ENCODE results near the gene NSD1. TPM values are rescaled to one million over a fixed set of nuclear protein-coding genes. Genes with fewer than 3 reads are reported as not detected.

NSD1 gene
- total and polyA plus RNA-seq, 2 of the 4 experiments (the other 2 are of a cell fraction): 7.7 to 31.0 TPM

- Histone ChIP-seq H3K79me1 (ENCODE audit: low read depth in 1 of 2, low read length in 2 of 2) (peaks cover 21 to 29% of the 10 kb centered on the region in 2 experiments), H2BK5ac (ENCODE audit: low read depth, low read length, poor library complexity, severe bottlenecking) (peak overlapping the region; percentile 40), H3K9me1 (ENCODE audit: insufficient read depth, low read length) (peaks cover 19% of the 10 kb centered on the region), H3K4ac (ENCODE audit: low read depth, low read length) (peak overlapping the region; percentile 80), H3K4me1 (ENCODE audit: control insufficient read depth, insufficient read depth, low read length) (peaks cover 22% of the 10 kb centered on the region), H3K23ac (ENCODE audit: low read depth, low read length) (peak overlapping the region; percentile 91), H2BK20ac (ENCODE audit: low read depth, low read length) (0 out of 2 replicates have a peak overlapping the region, but pooled peaks have one; percentile 1), H4K20me1 (ENCODE audit: insufficient read depth, low read length) (peaks cover 4% of the 10 kb centered on the region; the same call in 1 of the 2 replicates), H3K14ac (replicated peaks; ENCODE audit: low read depth, low read length) (peak overlapping the region; percentile 88), H2AFZ (replicated peaks; ENCODE audit: low read length, poor library complexity) (peak overlapping the region; percentile 97), H3K27me3 (ENCODE audit: control insufficient read depth, insufficient read depth, low read length) (no peaks in the 10 kb centered on the region), H3K18ac (ENCODE audit: low read depth, low read length) (peak overlapping the region; percentile 3), H3K9ac (ENCODE audit: low read depth, low read length) (peak overlapping the region; percentile 93), H4K8ac (ENCODE audit: low read depth in 2 of 2, low read length in 2 of 2) (peak overlapping the region; percentile 82 to 96), H3K36me3 (ENCODE audit: control insufficient read depth, insufficient read depth, low read length) (peaks cover 20% of the 10 kb centered on the region), H4K91ac (ENCODE audit: insufficient read depth, low read depth, low read length) (peak overlapping the region; percentile 80), H3K27ac (ENCODE audit: insufficient read depth, low read length) (peak overlapping the region; percentile 74), H3K4me2 (ENCODE audit: low read depth, low read length) (peak overlapping the region; percentile 95), H2BK120ac (ENCODE audit: low read depth, low read length) (peak overlapping the region; percentile 6), H2AK5ac (ENCODE audit: low read depth, low read length) (peak overlapping the region; percentile 73; the same call in 1 of the 2 replicates), H4K5ac (ENCODE audit: low read depth, low read length) (peak overlapping the region; percentile 97), H3K4me3 (ENCODE audit: insufficient read depth, low read depth, low read length) (peak overlapping the region; percentile 68), H3K56ac (ENCODE audit: extremely low read depth, insufficient read depth, low read length) (peak overlapping the region; percentile 80), H3K9me3 (ENCODE audit: control insufficient read depth, insufficient read depth, low read length) (no peaks in the 10 kb centered on the region), H2AK9ac (replicated peaks; ENCODE audit: low read depth, low read length, poor library complexity) (peak overlapping the region; percentile 83), H2BK15ac (ENCODE audit: low read depth, low read length) (0 out of 3 replicates have a peak overlapping the region, but pooled peaks have one; percentile 33)
- BruUV-seq (replicated peaks): no TSS peak
- ATAC-seq (ENCODE audit: low read depth) (no peak), DNase-seq (no peak)
- 13% methylated on average over 5 of the region's 13 CpGs; no CpG with 5 or more reads in 1 of the 2 experiments for WGBS, 2 experiments (ENCODE audit: extremely low coverage in 2 of 2, insufficient read length in 1 of 2)
- intact Hi-C loops (cut with micrococcal nuclease) (no loop called here), in situ Hi-C loops (cut with MboI; ENCODE audit: low sequenced_read_pairs) (no loop called here), dilution Hi-C loops (cut with HindIII; ENCODE audit: low sequenced_read_pairs, unreplicated experiment) (no loop called here)
- ChIA-PET CTCF (no interaction called here), POLR2A (ENCODE audit: unreplicated experiment) (no interaction called here)
- TF ChIP-seq SMC3 (IDR thresholded peaks at IDR 0.05; ENCODE audit: low read depth, low read length): no peak
- TF ChIP-seq POLR2A (IDR thresholded peaks at IDR 0.05; ENCODE audit: low read depth, low read length): no peak
- no peak for TF ChIP-seq NFE2L2 (IDR thresholded peaks at IDR 0.05; ENCODE audit: low read depth, low read length)
Observed at GRCh38 chr5:177134697-177135225, 1.2 kb downstream of the NSD1 start.

Measured in IMR-90 (cell line).